A172 (cell line): Measurements from ENCODE around the gene CBR1. TPM values are rescaled to one million over a fixed set of nuclear protein-coding genes. Genes with fewer than 3 reads are reported as not detected.
"Not testable (repeated sequence)": the region's sequence is repeated elsewhere in the genome, so short reads cannot be mapped to it uniquely, and the experiment has no call there.

Source experiments
- DNase-seq: peaks from one replicate; pipeline ENCODE4 v3.0.0-alpha.2; 2015; ENCODE audit warnings: low spot score
- total RNA-seq: library from RNA; depleted of rRNA; stranded (reverse); fragments of >200 nt; shearing (Covaris generic); gene quantifications from 2 replicates; pipeline ENCODE4 v1.2.3, GENCODE V29; 2014

The CBR1 gene
- total RNA-seq, 1 experiment from 2014 or later = 219 TPM

DNA sequence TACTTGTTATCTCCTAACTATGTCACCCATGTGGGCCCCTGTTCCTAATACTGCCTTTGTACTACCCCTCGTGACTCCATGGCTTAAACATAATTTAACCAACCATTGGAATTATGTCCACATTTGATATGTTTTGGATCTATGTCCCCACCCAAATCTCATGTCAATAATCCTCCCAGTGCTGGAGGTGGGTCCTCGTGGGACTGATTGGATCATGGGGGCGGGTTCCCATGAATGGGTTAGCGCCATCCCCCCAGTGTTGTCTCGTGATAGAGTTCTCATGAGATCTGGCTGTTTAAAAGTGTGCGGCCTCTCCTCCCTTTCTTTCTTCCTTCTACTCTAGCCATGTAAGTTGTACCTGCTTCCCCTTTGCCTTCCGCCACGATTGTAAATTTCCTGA is 9.8 kb downstream of the CBR1 start:
- no peak for DNase-seq

GRCh38 chr21:36080386-36080785 is 10.6 kb downstream of the CBR1 start:
- no peak for DNase-seq

- no peak for DNase-seq
Measured at GRCh38 chr21:36082237-36082664, 12.4 kb downstream of the CBR1 start.

DNA sequence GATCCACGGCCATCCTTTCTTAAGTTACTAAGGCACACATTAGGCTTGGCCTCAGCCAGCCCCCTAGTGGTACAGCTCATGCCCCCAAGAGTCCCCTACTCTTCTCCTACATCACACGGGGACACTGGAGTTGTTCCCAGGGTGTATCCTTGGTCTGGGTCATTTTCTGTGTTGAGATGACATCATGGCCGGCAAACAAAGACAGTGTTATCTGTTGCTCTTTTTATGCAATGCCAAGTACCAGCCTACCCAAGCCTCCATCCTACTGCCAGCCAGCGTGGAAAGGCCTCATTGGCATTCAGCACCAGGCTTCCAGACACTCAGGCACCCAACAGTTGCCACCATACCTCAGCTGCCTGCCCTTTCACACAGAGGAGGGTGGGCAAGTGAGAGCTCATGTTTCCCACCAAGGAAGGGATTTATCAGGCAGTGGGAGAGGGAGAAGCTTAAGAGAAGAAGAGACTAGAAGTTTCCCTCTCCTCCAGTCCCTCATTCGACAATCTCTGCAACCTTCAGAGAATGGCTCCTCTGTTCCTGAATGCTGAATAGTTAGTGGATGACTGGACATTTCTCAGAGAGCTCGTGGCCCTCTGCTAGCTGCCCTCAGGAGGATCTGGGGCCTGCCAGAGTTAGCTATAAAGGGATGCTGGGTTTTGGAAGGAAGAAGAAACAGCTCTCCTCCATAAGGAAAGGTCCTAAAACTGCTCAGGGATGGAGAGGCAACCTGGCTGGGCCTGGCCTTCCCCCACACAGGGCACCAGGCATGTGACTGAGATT is 17.7 kb downstream of the CBR1 start:
- DNase-seq = no peak

- no peak for DNase-seq
Measured at GRCh38 chr21:36089946-36090345, 20.1 kb downstream of the CBR1 start.

DNA sequence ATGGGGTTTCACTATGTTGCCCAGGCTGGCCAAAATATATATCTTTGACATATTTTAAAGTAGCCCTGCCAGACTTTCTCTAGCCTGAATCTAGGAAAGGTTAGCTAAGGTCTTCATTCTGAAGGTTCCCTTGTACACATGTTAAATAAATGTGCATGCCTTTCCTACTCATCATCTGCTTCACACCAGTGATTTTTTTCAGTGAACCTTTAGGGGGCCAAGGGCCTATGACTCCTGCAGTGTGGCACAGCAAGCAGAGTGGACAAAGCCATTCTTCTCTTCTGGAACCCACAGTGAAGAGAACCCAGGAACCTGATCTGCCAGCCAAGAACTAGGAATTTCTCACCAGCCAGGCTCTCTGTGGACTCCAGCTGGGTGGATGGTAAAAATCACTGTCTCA is 22.9 kb downstream of the CBR1 start:
- DNase-seq = no peak

GRCh38 chr21:36093512-36093911 is 23.7 kb downstream of the CBR1 start:
- DNase-seq = no peak

GRCh38 chr21:36096398-36097290 is 26.8 kb downstream of the CBR1 start:
- DNase-seq = no peak

DNA sequence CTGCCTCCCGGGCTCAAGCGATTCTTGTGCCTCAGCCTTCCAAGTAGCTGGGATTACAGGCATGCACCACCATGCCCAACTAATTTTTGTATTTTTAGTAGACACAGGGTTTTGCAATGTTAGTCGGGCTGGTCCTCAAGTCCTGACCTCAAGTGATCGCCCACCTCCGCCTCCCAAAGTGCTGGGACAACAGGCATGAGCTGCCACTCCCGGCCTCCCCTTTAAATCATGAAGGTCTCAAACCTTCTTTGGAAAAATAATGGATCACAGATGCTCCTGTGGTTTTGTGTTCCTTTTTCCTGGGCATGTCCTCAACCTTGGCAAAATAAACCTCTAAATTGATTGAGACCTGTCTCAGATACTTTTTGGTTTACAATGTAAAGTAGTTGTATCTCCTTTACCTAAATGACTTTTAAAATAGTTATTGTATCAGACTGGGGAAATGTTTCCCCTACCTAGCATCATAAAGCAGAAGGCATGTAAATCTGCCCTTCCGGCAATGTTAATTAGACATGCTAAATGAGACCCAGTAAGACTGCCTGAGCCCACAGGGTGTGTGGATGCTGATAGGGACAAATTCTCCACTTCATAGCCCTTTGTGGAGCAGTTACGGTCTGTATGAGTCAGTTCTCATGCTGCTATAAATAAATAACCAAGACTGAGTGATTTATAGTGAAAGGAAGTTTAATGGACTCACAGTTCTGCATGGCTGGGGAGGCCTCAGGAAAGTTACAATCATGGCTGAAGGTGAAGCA is 27.8 kb downstream of the CBR1 start:
- DNase-seq = peak; percentile 68

GRCh38 chr21:36098182-36098532 is 28.3 kb downstream of the CBR1 start:
- no peak for DNase-seq

- no peak for DNase-seq
Measured at GRCh38 chr21:36099000-36099399, 29.2 kb downstream of the CBR1 start.

- DNase-seq = not testable (repeated sequence)
Measured at GRCh38 chr21:36099695-36100211, 29.9 kb downstream of the CBR1 start.

DNA sequence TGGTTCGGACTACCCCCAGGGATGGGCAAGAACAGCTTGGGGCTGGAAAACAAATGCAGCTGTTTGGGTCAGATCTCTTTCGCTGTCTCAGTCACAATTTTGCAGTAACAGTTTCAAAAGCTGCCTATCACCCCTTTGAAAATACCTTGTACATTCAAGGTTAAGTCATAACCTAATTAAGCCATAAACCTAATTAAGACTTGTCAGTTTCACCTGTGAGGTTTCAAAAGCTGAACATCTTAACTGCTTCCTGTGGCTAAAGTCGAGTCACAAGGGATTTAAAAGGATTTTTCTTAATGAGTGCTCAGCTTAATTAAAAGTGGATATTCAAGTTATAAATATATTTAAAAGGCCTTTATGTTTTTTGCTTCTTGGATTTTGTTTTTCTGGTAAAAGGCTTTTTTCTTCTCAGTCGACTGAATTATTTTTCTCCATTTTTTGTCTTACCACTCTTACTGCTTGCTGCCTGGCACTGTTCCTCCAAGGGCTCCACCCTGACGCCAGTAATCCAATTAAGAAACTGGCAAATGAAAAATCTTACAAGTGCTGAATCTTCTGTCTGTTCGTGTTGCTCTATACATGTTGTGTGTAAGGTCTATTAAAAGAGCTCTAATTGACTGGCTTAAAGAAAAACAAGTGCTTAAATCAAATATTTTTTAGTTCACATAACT is 31.3 kb downstream of the CBR1 start:
- no peak for DNase-seq

DNA sequence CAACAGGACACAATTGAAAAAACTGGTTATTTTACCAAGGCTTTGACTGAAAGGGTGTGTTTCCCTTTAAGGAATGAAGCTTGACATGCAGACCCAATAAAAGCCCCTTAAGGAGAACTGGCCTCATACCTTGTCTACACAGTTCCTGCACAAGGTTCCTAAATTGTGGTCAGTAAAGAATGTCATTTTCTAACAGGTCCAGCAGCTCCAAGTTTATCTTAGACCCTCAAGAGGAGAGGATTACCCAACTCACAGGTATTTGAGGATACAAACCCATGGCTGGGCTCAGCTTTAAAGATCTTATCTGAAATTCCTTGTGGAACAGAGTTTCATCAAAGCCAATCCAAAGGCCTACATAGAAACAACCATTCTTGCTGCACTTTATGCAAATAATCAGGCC is 33.6 kb downstream of the CBR1 start:
- DNase-seq = no peak

GRCh38 chr21:36104317-36105300 is 34.8 kb downstream of the CBR1 start:
- DNase-seq = peak; percentile 76

DNA sequence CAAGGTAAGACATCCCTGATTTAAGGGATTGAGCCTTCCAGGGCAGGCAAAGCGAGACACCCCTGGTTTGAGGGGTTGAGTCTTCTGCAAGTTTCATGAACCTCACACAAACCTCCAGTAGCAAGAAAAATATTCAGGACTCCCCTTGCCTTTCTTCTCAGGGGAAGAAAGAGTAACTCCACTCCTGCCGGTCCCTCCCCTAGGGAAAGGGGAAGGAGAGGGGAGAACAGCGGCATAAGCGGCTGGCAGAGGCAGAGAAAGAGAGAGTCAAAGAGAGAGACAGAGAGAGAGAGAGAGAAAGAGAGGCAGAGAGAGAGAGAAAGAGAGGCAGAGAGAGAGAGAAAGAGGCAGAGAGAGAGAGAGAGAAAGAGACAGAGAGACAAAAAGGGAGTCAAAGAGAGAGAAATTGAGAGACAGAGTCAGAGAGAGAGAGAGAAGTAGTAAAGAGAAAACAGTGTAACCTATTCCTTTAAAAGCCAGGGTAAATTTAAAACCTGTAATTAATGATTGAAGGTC is 35.6 kb downstream of the CBR1 start:
- DNase-seq = no peak

DNA sequence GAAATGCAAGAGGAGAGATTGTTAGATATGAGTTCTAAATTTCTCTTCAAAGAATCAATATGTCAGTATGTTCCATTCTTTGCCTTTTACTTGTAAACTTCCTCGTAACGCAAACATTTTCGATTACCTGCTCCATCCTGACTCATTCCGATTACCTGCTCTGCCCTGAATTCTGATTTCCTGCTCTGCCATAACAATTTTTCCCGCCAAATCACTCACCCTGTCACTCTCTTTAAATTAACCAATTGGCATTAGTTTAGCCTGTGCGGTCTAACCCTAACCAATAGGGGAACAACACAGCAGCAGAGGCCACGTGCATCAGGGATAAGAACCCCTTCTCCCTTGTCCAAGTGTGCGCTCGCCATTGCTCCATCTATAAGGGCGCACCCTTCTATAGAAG is 40.0 kb downstream of the CBR1 start:
- no peak for DNase-seq

- no peak for DNase-seq
Measured at GRCh38 chr21:36111238-36111637, 41.4 kb downstream of the CBR1 start.

- DNase-seq = no peak
Measured at GRCh38 chr21:36113647-36114428, 44.0 kb downstream of the CBR1 start.
